Right atrium auricular region (tissue), 2 donors: ENCODE measurements around the gene EPS8. TPM values are rescaled to one million over a fixed set of nuclear protein-coding genes. Genes with fewer than 3 reads are reported as not detected.

Experiments
- DNase-seq: peaks from one replicate; pipeline ENCODE4 v3.0.0-alpha.2; 2019; ENCODE audit warnings: low spot score
- H3K27ac ChIP-seq, 2 donors: fragments of 200-600 bp; sonication (generic); 1 replicate in 1 of 2; 2 replicates in 1 of 2; pipeline ENCODE4 v1.5.1; 2016 to 2019
- H3K27me3 ChIP-seq, 2 donors: fragments of 200-600 bp; sonication (generic); one replicate each; pipeline versions ENCODE4 v1.5.1 to v1.6.0; 2017 to 2019
- H3K36me3 ChIP-seq: fragments of 200-600 bp; sonication (generic); one replicate; pipeline ENCODE4 v1.5.1; 2016
- H3K4me1 ChIP-seq, 2 donors: fragments of 200-600 bp; sonication (generic); one replicate each; pipeline versions ENCODE4 v1.5.1 to v1.6.0; 2017 to 2019
- H3K4me3 ChIP-seq, 2 donors: fragments of 200-600 bp; sonication (generic); 1 replicate in 1 of 2; 2 replicates in 1 of 2; pipeline ENCODE4 v1.5.1; 2017 to 2019; ENCODE audit warnings: mild to moderate bottlenecking in 1 of 2, moderate library complexity in 1 of 2
- H3K9me3 ChIP-seq, 2 donors: fragments of 200-600 bp; sonication (generic); one replicate each; pipeline ENCODE4 v1.5.1; 2019
- CTCF ChIP-seq, 2 donors: fragments of 200-600 bp; sonication (generic); IDR thresholded peaks; one replicate each; pipeline ENCODE4 v1.5.1; 2019; ENCODE audit warnings: antibody characterized with exemption in 2 of 2
- total RNA-seq, 2 donors: library from RNA; depleted of rRNA; stranded (reverse); fragments of >200 nt; gene quantifications; one replicate each; pipeline ENCODE4 v1.1.0, GENCODE V29; 2016

Gene EPS8
- total RNA-seq, 2 donors from 2014 or later: 46.9 to 72.3 TPM

GRCh38 chr12:15596174-15596573, 193.0 kb downstream of the EPS8 start:
- Histone ChIP-seq H3K36me3 (no peaks in the 10 kb centered on the region), H3K4me1 (peaks cover 0 to 30% of the 10 kb centered on the region in 2 donors), H3K27me3 (no peaks in the 10 kb centered on the region), H3K4me3 (no peak overlapping the region), H3K9me3 (no peaks in the 10 kb centered on the region), H3K27ac (no peak overlapping the region)
- DNase-seq: no peak
- TF ChIP-seq CTCF (IDR thresholded peaks at IDR 0.05): no peak

GRCh38 chr12:15592934-15593333, 196.3 kb downstream of the EPS8 start:
- Histone ChIP-seq H3K36me3 (no peaks in the 10 kb centered on the region), H3K4me1 (peaks cover 0 to 17% of the 10 kb centered on the region in 2 donors), H3K27me3 (no peaks in the 10 kb centered on the region), H3K27ac (no peak overlapping the region), H3K4me3 (no peak overlapping the region), H3K9me3 (no peaks in the 10 kb centered on the region)
- TF ChIP-seq CTCF (IDR thresholded peaks at IDR 0.05): no peak
- no peak for DNase-seq

GRCh38 chr12:15591811-15592210, 197.4 kb downstream of the EPS8 start:
- Histone ChIP-seq H3K4me1 (peaks cover 0 to 12% of the 10 kb centered on the region in 2 donors), H3K9me3 (no peaks in the 10 kb centered on the region), H3K4me3 (no peak overlapping the region), H3K27ac (no peak overlapping the region), H3K27me3 (no peaks in the 10 kb centered on the region), H3K36me3 (no peaks in the 10 kb centered on the region)
- DNase-seq: no peak
- no peak for TF ChIP-seq CTCF (IDR thresholded peaks at IDR 0.05)

- H3K27ac ChIP-seq: no peak overlapping the region
- no peaks in the 10 kb centered on the region for H3K36me3 ChIP-seq
- H3K9me3 ChIP-seq: no peaks in the 10 kb centered on the region
- H3K4me3 ChIP-seq: peak overlapping the region in 1 of 2 donors; percentile 37
- no peak for DNase-seq
- peak; percentile 62 to 95 for TF ChIP-seq CTCF (IDR thresholded peaks at IDR 0.05)
- H3K27me3 ChIP-seq: no peaks in the 10 kb centered on the region
- peaks cover 0 to 3% of the 10 kb centered on the region in 2 donors for H3K4me1 ChIP-seq
Measured at GRCh38 chr12:15590180-15590826, 198.9 kb downstream of the EPS8 start.

GRCh38 chr12:15589328-15590032, 199.7 kb downstream of the EPS8 start:
- no peak for DNase-seq
- Histone ChIP-seq H3K27me3 (no peaks in the 10 kb centered on the region), H3K36me3 (no peaks in the 10 kb centered on the region), H3K4me1 (peaks cover 0 to 3% of the 10 kb centered on the region in 2 donors), H3K9me3 (no peaks in the 10 kb centered on the region), H3K27ac (no peak overlapping the region), H3K4me3 (no peak overlapping the region)
- TF ChIP-seq CTCF (IDR thresholded peaks at IDR 0.05): no peak
